A549 treated with CpdA at 1 μM for 4 hours (cell line): ENCODE data around the gene ATG2B. TPM values are rescaled to one million over a fixed set of nuclear protein-coding genes. Genes with fewer than 3 reads are reported as not detected.

Experiments
- total RNA-seq: library from RNA; stranded (reverse); fragments of 200-300 nt; extraction: Qiagen RNA extraction; gene quantifications from 5 replicates; pipeline ENCODE4 v1.2.3, GENCODE V29; 2022; ENCODE audit warnings: low read depth

ATG2B gene, protein sequence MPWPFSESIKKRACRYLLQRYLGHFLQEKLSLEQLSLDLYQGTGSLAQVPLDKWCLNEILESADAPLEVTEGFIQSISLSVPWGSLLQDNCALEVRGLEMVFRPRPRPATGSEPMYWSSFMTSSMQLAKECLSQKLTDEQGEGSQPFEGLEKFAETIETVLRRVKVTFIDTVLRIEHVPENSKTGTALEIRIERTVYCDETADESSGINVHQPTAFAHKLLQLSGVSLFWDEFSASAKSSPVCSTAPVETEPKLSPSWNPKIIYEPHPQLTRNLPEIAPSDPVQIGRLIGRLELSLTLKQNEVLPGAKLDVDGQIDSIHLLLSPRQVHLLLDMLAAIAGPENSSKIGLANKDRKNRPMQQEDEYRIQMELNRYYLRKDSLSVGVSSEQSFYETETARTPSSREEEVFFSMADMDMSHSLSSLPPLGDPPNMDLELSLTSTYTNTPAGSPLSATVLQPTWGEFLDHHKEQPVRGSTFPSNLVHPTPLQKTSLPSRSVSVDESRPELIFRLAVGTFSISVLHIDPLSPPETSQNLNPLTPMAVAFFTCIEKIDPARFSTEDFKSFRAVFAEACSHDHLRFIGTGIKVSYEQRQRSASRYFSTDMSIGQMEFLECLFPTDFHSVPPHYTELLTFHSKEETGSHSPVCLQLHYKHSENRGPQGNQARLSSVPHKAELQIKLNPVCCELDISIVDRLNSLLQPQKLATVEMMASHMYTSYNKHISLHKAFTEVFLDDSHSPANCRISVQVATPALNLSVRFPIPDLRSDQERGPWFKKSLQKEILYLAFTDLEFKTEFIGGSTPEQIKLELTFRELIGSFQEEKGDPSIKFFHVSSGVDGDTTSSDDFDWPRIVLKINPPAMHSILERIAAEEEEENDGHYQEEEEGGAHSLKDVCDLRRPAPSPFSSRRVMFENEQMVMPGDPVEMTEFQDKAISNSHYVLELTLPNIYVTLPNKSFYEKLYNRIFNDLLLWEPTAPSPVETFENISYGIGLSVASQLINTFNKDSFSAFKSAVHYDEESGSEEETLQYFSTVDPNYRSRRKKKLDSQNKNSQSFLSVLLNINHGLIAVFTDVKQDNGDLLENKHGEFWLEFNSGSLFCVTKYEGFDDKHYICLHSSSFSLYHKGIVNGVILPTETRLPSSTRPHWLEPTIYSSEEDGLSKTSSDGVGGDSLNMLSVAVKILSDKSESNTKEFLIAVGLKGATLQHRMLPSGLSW (N-terminal part only)
- 6.4 to 12.1 TPM (median 8.8 TPM) in 5 replicates for total RNA-seq

DNA sequence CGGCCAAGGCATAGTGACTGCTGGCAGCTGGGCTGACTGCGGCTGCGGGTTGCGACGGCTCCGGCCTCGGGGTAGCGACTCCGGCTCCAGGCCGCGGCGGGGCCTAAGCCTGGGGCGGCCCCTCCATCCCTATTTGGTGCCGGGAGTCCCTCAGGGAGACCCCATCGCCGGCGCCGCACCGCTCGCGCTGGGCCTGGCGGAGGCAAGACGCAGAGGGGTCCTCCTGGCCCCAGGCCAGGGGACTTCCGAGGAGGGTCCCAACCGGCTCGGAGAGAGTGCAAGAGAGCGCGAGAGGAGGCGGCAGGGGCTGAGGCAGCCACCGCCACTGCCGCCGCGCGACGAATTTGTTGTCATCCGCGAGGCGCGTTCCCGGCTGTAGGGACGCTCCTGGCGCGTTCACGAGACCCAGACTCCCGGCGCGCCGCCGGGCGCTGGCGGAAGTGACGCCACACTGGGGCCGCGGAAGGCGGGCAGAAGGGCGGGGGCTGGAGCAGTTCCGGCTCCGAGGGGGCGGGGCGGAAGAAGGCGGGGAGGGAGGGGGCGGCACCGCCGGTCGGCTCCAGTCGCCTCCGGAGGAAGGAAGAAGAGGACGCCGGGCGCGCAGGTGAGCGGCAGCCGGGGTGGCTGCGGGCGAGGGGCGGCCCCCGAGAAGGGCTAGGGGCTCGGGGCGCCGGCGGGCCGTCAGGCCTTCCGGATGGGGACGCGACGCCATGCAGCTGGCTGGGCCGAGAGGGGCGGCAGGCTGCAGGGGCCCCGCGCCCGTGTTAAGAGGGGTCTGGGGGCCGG is at the start of gene ATG2B, which contains the start of gene GSKIP:
ATG2B (minus strand) TSS at position 377 of the 786 bp plus-strand sequence; CDS start at position 12, 365 bp downstream.
GSKIP (plus strand) TSS at position 562 of the 786 bp plus-strand sequence. CDS start 18,722 bp downstream, outside the sequence.

DNA sequence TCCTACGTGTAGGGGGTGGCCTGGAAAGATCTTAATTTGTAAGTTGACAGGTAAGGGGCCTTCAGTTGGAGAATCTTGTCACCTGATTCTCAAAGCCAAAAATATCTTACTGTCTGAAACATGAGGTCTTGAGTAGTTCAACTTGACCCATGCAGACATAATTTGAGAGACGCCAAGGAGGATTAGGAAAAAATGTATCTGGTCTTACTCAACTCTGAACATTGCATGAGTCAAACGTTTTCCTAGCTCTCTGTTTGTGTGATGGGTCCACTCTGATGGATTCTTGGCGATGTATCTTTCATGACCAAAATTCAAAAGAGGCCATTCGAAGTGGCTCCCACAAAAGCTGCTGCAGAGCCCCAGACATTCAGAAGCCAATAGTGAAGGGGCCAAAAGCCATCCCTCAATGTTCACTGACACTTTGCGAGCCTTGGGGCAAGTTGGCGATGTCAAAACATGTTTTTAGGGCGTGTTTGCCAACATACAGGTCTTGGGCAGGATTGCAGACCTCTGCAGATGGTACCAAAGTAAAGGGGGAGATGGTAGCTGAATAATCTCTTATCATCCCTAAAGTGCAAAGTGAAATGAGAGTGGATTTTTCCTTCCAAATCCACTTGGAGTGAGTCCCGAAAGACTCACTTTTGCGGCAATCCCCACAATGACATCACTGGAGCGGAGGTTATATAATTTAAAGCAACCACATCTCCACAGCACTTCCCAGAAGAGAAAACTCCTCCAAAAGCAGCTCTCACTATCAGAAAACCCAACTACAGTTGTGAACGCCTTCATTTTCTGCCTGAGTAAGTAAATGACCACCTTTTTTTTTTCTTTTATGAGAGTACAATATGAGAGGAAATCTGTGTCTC is 107.4 kb downstream of the ATG2B start, which contains the start of gene BDKRB1:
BDKRB1 (plus strand) TSS at position 710 of the 866 bp plus-strand sequence. CDS start 7,473 bp downstream, outside the sequence.

Other genes with a start within 250 kb of the ATG2B start
- gene BDKRB2, start 158.5 kb downstream of the ATG2B start, total RNA-seq: 3.4 to 7.0 TPM (median 6.2 TPM) in 5 replicates
- 0.47 to 1.9 TPM (median 1.8 TPM) in 5 replicates for gene BDKRB1, start 107.1 kb downstream of the ATG2B start, total RNA-seq
- gene GSKIP, start 185 bp upstream of the ATG2B start, total RNA-seq: 20.4 to 23.3 TPM (median 22.8 TPM) in 5 replicates
- 1.6 to 4.1 TPM (median 2.2 TPM) in 5 replicates for gene AK7, start 28.8 kb upstream of the ATG2B start, total RNA-seq
- gene PAPOLA, start 139.0 kb upstream of the ATG2B start, total RNA-seq: 86.0 to 94.4 TPM (median 88.9 TPM) in 5 replicates